ENCODE results near the gene MEGF6.

MEGF6 gene

DNA sequence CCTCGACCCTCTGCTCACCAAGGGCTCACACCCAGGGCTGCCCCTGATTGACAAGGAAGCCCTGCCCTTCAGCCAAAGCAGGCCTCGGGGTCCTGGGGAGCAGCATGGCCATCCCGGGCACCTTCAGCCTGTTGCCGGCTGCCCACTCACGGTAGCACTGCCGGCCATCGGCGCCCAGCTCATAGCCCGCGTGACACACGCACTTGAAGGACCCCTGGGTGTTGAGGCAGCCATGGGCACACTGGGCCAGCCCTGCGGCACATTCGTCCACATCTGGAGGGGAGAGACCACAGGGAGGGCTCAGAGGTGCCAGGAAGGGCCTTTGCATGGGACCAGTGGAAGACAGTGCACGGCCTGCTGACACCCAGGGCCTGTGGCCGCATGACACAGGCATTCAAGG is 99.5 kb downstream of the MEGF6 start:
- 94 to 95% methylated on average over 13 to 15 of the region's 15 CpGs for WGBS, 2 experiments (ENCODE audit: insufficient coverage in 2 of 2)
- no peak overlapping the region for H3K27ac ChIP-seq (ENCODE audit: low read depth, low read length, severe bottlenecking)
- no peaks in the 10 kb centered on the region for H3K9me3 ChIP-seq (ENCODE audit: control insufficient read depth, low read length)
- H3K4me3 ChIP-seq (ENCODE audit: extremely low read depth, insufficient read depth, low read length, poor library complexity, severe bottlenecking): no peak overlapping the region
- no peaks in the 10 kb centered on the region for H3K36me3 ChIP-seq (ENCODE audit: control insufficient read depth, insufficient read depth, low read length)
- H3K4me1 ChIP-seq (ENCODE audit: control insufficient read depth, insufficient read depth, low read length, poor library complexity, severe bottlenecking): no peaks in the 10 kb centered on the region

DNA sequence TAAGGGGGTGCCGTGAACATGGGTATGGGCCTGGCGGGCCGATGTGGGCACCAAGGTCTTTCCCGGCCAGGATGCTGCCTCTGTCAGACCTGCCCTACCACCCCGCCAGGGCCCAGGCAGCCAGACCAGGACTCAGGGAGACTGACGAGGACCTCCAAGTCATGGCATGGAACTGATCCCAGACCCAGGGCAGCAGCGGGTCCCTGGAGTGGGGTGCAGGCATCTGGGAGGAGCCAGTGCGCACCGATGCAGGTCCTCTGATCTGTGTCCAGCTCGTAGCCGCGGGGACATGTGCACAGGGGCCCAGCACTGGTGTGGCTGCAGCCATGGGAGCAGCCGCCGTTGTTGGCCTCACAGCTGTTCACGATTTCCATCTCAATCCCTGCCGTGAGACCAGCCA is 100.0 kb downstream of the MEGF6 start:
- Histone ChIP-seq H3K36me3 (ENCODE audit: control insufficient read depth, insufficient read depth, low read length) (no peaks in the 10 kb centered on the region), H3K4me1 (ENCODE audit: control insufficient read depth, insufficient read depth, low read length, poor library complexity, severe bottlenecking) (no peaks in the 10 kb centered on the region), H3K9me3 (ENCODE audit: control insufficient read depth, low read length) (no peaks in the 10 kb centered on the region), H3K4me3 (ENCODE audit: extremely low read depth, insufficient read depth, low read length, poor library complexity, severe bottlenecking) (no peak overlapping the region), H3K27ac (ENCODE audit: low read depth, low read length, severe bottlenecking) (no peak overlapping the region)
- WGBS, 2 experiments (ENCODE audit: insufficient coverage in 2 of 2): 91 to 95% methylated on average over 12 to 16 of the region's 16 CpGs

DNA sequence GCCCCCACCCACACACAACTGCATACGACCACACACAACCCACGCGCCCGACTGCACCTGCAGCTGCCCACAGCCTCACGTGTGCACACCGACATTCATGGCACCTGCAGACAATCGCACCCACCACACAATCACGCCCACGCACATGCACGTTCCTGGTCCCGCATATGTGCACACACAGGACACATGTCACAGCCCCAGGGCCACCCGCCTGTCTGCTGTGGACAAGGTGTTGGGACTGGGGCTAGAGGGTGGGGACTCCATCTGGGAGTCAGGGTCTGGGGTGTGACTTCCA is 100.4 kb downstream of the MEGF6 start:
- no peak overlapping the region for H3K4me3 ChIP-seq (ENCODE audit: extremely low read depth, insufficient read depth, low read length, poor library complexity, severe bottlenecking)
- no peaks in the 10 kb centered on the region for H3K4me1 ChIP-seq (ENCODE audit: control insufficient read depth, insufficient read depth, low read length, poor library complexity, severe bottlenecking)
- WGBS, 2 experiments (ENCODE audit: insufficient coverage in 2 of 2): 97 to 100% methylated on average over 4 to 10 of the region's 12 CpGs
- H3K9me3 ChIP-seq (ENCODE audit: control insufficient read depth, low read length): no peaks in the 10 kb centered on the region
- H3K36me3 ChIP-seq (ENCODE audit: control insufficient read depth, insufficient read depth, low read length): no peaks in the 10 kb centered on the region
- H3K27ac ChIP-seq (ENCODE audit: low read depth, low read length, severe bottlenecking): no peak overlapping the region

DNA sequence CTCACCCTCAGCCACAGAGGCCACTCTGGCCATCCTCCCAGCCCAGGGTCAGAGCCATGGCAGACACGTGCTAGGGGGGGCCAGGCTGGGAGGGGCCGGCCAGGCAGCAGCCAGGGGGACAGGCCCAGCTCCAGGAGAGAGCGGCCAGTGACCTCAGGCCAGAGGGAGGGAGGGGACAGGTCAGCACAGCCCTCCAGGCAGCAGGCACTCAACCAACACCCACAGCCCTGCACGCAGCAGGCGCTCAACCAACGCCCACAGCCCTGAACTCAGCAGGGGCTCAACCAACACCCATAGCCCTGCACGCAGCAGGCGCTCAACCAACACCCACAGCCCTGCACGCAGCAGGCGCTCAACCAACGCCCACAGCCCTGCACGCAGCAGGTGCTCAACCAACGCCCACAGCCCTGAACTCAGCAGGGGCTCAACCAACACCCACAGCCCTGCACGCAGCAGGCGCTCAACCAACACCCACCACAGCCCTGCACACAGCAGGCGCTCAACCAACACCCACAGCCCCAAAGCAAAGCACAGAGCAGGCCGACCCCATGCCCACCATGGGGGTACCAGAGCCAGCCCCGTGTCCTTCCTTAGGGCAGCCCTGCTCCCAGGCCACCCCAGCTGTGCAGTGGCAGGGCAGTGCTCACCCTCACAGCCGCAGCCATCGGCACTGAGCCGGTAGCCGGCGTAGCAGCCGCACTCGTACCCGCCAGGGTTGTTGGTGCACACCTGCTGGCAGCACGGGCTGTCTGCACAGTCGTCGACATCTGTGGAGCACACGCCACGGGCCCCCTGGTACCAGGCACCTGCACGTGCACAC is 101.0 kb downstream of the MEGF6 start:
- 95 to 97% methylated on average over 13 to 21 of the region's 32 CpGs for WGBS, 2 experiments (ENCODE audit: insufficient coverage in 2 of 2)

DNA sequence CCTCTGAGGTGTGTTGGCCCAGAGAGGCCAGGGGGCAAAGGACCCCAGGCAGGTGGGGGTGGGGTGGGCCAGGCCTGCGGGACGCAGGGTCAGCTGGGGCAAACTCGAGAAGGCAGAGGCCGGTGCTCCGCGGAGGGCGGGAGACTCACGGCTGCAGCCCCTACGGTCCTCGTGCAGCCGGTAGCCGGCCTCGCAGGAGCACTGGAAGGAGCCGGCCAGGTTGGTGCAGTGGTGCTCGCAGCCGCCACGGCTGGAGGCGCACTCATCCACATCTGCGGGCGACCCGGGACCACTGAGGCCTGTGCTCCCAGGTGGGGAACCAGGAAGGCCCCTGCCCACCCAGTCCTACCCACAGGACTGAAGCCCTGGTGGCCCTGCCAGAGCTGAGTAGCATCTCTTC is 101.6 kb downstream of the MEGF6 start:
- WGBS, 2 experiments (ENCODE audit: insufficient coverage in 2 of 2): 93 to 95% methylated on average over 20 to 21 of the region's 21 CpGs

More for the DNA sequence above, 101.0 kb downstream of the MEGF6 start:
- no peak overlapping the region for H3K4me3 ChIP-seq (ENCODE audit: extremely low read depth, insufficient read depth, low read length, poor library complexity, severe bottlenecking)
- no peaks in the 10 kb centered on the region for H3K36me3 ChIP-seq (ENCODE audit: control insufficient read depth, insufficient read depth, low read length)
- no peaks in the 10 kb centered on the region for H3K9me3 ChIP-seq (ENCODE audit: control insufficient read depth, low read length)
- no peaks in the 10 kb centered on the region for H3K4me1 ChIP-seq (ENCODE audit: control insufficient read depth, insufficient read depth, low read length, poor library complexity, severe bottlenecking)
- H3K27ac ChIP-seq (ENCODE audit: low read depth, low read length, severe bottlenecking): no peak overlapping the region

DNA sequence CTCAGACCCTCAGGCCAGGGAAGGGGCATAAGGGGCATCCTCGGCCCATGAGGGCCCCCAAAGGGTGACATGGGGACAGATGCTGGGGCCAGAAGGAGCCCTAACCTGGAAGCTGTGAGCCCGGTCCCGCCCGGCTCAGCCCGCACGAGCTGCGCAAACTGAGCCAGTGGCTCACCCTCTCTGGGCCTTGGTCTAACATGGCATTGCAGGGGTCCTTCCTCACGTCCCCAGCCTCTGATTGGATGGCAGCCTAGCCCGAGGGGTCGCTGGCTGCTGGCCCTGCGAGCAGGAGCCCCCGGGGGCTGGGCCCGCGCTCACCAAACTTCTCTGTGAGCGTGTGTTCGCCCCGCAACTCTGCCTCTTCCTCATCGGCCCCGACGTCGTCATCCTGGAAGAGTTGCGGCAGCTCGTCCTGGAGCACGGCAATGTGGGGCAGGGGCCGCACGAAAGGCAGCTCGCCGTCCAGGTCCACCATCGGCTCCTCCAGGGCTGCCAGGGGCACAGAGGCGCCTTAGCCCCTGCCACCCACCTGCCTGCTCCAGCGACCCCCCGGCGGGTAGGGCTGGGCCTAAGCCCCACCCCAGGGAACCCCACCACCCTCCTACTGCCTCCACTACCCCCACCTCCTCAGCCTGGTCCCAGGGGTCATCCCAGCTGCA is 102.4 kb downstream of the MEGF6 start:
- Histone ChIP-seq H3K4me3 (ENCODE audit: extremely low read depth, insufficient read depth, low read length, poor library complexity, severe bottlenecking) (no peak overlapping the region), H3K4me1 (ENCODE audit: control insufficient read depth, insufficient read depth, low read length, poor library complexity, severe bottlenecking) (peaks cover 9% of the 10 kb centered on the region), H3K27ac (ENCODE audit: low read depth, low read length, severe bottlenecking) (no peak overlapping the region), H3K36me3 (ENCODE audit: control insufficient read depth, insufficient read depth, low read length) (no peaks in the 10 kb centered on the region), H3K9me3 (ENCODE audit: control insufficient read depth, low read length) (no peaks in the 10 kb centered on the region)
- WGBS, 2 experiments (ENCODE audit: insufficient coverage in 2 of 2): 93% methylated on average over 28 to 29 of the region's 33 CpGs

More for the DNA sequence above, 101.6 kb downstream of the MEGF6 start:
- Histone ChIP-seq H3K27ac (ENCODE audit: low read depth, low read length, severe bottlenecking) (no peak overlapping the region), H3K4me3 (ENCODE audit: extremely low read depth, insufficient read depth, low read length, poor library complexity, severe bottlenecking) (no peak overlapping the region), H3K36me3 (ENCODE audit: control insufficient read depth, insufficient read depth, low read length) (no peaks in the 10 kb centered on the region), H3K9me3 (ENCODE audit: control insufficient read depth, low read length) (no peaks in the 10 kb centered on the region), H3K4me1 (ENCODE audit: control insufficient read depth, insufficient read depth, low read length, poor library complexity, severe bottlenecking) (peaks cover under 1% of the 10 kb centered on the region)

DNA sequence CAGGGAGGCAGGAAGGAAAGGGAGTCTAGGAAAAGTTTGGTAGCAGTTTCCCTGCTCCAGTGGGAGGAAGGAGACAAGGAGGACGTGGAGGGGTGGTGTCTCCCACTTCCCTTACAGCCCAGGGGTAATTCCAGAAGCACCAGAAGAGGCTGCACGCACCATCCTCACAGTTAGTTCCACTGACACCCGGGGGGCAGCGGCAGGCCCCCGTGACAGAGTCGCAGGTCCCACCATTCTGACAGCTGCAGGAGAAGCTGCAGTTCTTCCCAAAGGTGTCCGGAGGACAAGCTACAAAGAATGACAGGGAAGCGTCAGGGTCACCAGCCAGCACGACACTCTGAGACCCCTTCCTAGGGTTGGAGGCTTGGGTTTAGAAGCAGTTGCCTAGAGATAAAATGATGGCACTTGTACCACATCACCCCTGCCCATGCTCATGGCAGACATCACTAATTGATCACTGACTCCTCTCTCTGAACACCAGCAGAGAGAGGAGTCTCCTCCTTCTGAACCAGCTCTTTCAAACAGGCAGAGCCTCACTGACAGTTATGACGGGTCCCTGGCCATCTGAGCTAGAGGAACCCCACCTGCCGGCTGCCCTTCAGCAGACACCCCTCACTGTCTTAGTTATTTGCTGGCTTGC is 103.6 kb downstream of the MEGF6 start:
- Histone ChIP-seq H3K4me3 (ENCODE audit: extremely low read depth, insufficient read depth, low read length, poor library complexity, severe bottlenecking) (no peak overlapping the region), H3K9me3 (ENCODE audit: control insufficient read depth, low read length) (no peaks in the 10 kb centered on the region), H3K36me3 (ENCODE audit: control insufficient read depth, insufficient read depth, low read length) (no peaks in the 10 kb centered on the region), H3K4me1 (ENCODE audit: control insufficient read depth, insufficient read depth, low read length, poor library complexity, severe bottlenecking) (peaks cover 9% of the 10 kb centered on the region), H3K27ac (ENCODE audit: low read depth, low read length, severe bottlenecking) (no peak overlapping the region)
- 89 to 90% methylated on average over 8 to 10 of the region's 11 CpGs for WGBS, 2 experiments (ENCODE audit: insufficient coverage in 2 of 2)

DNA sequence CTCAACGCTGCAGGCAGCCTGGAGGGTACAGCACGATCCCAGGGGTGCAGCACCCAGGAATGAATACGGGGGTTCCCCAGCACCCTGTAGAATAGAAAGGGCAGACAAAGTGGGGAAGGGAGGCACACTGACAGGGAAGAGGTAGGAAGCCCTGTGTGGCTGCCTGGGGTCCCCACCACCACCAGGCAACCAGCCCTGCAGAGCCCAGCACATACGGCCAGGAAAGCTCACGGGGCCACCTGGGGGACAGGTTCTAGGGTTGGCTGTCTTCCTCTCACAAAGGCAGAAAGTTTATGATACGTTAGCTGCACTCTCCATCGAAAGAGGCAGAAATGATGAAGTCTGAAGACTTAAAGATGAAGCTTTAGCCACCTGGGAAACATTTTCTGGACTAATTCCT is 104.4 kb downstream of the MEGF6 start:
- Histone ChIP-seq H3K9me3 (ENCODE audit: control insufficient read depth, low read length) (no peaks in the 10 kb centered on the region), H3K4me1 (ENCODE audit: control insufficient read depth, insufficient read depth, low read length, poor library complexity, severe bottlenecking) (peaks cover 9% of the 10 kb centered on the region), H3K36me3 (ENCODE audit: control insufficient read depth, insufficient read depth, low read length) (no peaks in the 10 kb centered on the region), H3K4me3 (ENCODE audit: extremely low read depth, insufficient read depth, low read length, poor library complexity, severe bottlenecking) (no peak overlapping the region), H3K27ac (ENCODE audit: low read depth, low read length, severe bottlenecking) (no peak overlapping the region)
- WGBS, 2 experiments (ENCODE audit: insufficient coverage in 2 of 2): 80 to 81% methylated on average over 4 to 6 of the region's 7 CpGs

DNA sequence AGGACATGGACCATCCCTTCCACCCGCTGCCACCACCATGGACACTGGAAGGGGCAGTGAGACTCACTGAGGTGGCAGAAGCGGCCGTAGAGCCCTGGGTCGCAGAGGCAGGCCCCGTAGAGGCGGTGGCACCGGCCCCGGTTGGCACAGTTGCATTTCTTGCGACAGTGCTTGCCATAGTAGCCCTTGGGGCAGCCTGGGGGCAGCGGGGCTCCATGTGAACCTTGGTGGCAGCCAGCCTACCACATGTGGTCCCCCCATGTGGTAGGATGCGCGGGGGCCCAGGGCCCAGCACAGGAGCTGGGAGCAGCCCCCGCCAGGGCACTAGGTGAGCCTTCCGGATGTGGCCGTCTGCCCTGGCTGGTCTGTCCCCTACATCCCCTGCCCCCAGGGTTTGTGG is 105.3 kb downstream of the MEGF6 start:
- Histone ChIP-seq H3K4me3 (ENCODE audit: extremely low read depth, insufficient read depth, low read length, poor library complexity, severe bottlenecking) (no peak overlapping the region), H3K4me1 (ENCODE audit: control insufficient read depth, insufficient read depth, low read length, poor library complexity, severe bottlenecking) (peaks cover 9% of the 10 kb centered on the region), H3K36me3 (ENCODE audit: control insufficient read depth, insufficient read depth, low read length) (no peaks in the 10 kb centered on the region), H3K27ac (ENCODE audit: low read depth, low read length, severe bottlenecking) (no peak overlapping the region), H3K9me3 (ENCODE audit: control insufficient read depth, low read length) (no peaks in the 10 kb centered on the region)
- 92 to 93% methylated on average over 15 of the region's 15 CpGs for WGBS, 2 experiments (ENCODE audit: insufficient coverage in 2 of 2)

DNA sequence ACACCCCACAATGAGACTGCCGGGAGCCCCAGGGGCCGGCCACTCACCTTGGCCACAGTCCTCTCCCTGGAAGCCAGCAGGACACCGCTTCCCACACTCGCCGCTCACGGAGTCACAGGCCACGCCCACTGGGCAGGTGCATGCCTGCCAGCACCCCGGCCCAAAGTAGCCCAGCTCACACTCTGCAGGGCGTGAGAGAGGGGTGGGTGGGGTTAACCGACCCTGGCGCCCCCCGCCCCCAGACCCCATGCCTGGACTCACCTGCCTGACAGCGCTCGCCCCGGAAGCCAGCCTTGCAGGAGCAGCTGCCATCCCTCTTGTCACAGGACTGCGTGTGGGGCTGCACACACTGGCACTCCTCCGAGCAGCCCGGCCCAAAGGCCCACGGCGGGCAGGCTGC is 106.1 kb downstream of the MEGF6 start:
- H3K9me3 ChIP-seq (ENCODE audit: control insufficient read depth, low read length): no peaks in the 10 kb centered on the region
- H3K36me3 ChIP-seq (ENCODE audit: control insufficient read depth, insufficient read depth, low read length): no peaks in the 10 kb centered on the region
- no peak overlapping the region for H3K27ac ChIP-seq (ENCODE audit: low read depth, low read length, severe bottlenecking)
- whole genome bisulfite sequencing, 2 experiments (ENCODE audit: insufficient coverage in 2 of 2): 88 to 91% methylated on average over 15 to 19 of the region's 20 CpGs
- H3K4me1 ChIP-seq (ENCODE audit: control insufficient read depth, insufficient read depth, low read length, poor library complexity, severe bottlenecking): peaks cover 9% of the 10 kb centered on the region
- H3K4me3 ChIP-seq (ENCODE audit: extremely low read depth, insufficient read depth, low read length, poor library complexity, severe bottlenecking): no peak overlapping the region

DNA sequence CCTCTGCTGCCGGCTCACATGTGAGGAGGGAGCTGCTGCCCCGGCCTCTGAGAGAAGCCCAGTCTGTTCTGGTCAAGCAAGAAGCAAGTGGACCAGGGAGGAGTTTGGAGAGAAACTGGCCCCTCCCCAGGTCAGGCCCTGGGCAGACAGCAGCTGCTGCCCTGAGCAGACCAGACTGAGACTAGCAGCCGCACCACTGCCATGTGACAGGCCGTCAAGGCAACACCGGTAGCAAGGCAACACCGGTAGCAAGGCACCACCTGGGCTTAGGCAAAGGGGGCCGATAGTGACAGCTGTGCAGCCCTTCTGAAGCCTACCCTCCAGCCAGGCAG is 106.5 kb downstream of the MEGF6 start:
- Histone ChIP-seq H3K36me3 (ENCODE audit: control insufficient read depth, insufficient read depth, low read length) (no peaks in the 10 kb centered on the region), H3K4me3 (ENCODE audit: extremely low read depth, insufficient read depth, low read length, poor library complexity, severe bottlenecking) (no peak overlapping the region), H3K9me3 (ENCODE audit: control insufficient read depth, low read length) (no peaks in the 10 kb centered on the region), H3K27ac (ENCODE audit: low read depth, low read length, severe bottlenecking) (no peak overlapping the region), H3K4me1 (ENCODE audit: control insufficient read depth, insufficient read depth, low read length, poor library complexity, severe bottlenecking) (peaks cover 9% of the 10 kb centered on the region)
- 91 to 100% methylated on average over 6 to 7 of the region's 7 CpGs for WGBS, 2 experiments (ENCODE audit: insufficient coverage in 2 of 2)
